HCT116 (cell line): Measurements from ENCODE around the gene CCDC81. TPM values are rescaled to one million over a fixed set of nuclear protein-coding genes. Genes with fewer than 3 reads are reported as not detected.

Experiments used
- ATAC-seq: fragments of 200-7000 bp; cut with Tn5 transposase; 2 replicates; pipeline ENCODE4 v1.9.1; 2020; ENCODE audit warnings: mild to moderate bottlenecking, moderate library complexity
- BruUV-seq: library from RNA; stranded (reverse); fragments of 400-500 nt; replicated peaks from 2 replicates; lab custom pipeline; 2021; lab: Mats Ljungman, UMichigan
- CTCF ChIA-PET: fragments of 300-600 bp; sonication (Branson Sonifier 250); formaldehyde crosslinking; loops from one replicate; lab custom pipeline; 2021; ENCODE audit warnings: antibody characterized with exemption; lab: Charles Lee
- POLR2A ChIA-PET: fragments of 300-600, 350-600 bp; sonication (Branson Sonifier 250); formaldehyde crosslinking; loops from one replicate; lab custom pipeline; 2021; ENCODE audit warnings: antibody characterized with exemption; lab: Charles Lee
- RAD21 ChIA-PET, 2 experiments: fragments of 300-600 bp; sonication (Branson Sonifier 250); formaldehyde crosslinking; loops; one replicate each; lab custom pipeline; 2023; ENCODE audit warnings: low total read pairs in 2 of 2; ENCODE audit not compliant: uncharacterized antibody in 2 of 2, unreplicated experiment in 2 of 2, low non-redundant PET in 1 of 2; lab: Charles Lee
- DNase-seq: peaks from one replicate; pipeline ENCODE4 v3.0.0-alpha.2; 2010; ENCODE audit warnings: low read depth, low spot score
- H2AFZ ChIP-seq: fragments of 200-600 bp; shearing (Covaris generic), sonication (generic); 2 replicates; pipeline ENCODE4 v1.6.1; 2017; ENCODE audit warnings: low read depth, mixed run types, mixed read lengths, antibody characterized with exemption, low read length; ENCODE audit not compliant: poor library complexity, severe bottlenecking
- H3K27ac ChIP-seq: 2 replicates; pipeline ENCODE4 v1.5.1; 2012; ENCODE audit warnings: low read depth, low read length
- H3K27me3 ChIP-seq: fragments of 200-600 bp; sonication (generic); 2 replicates; pipeline ENCODE4 v1.6.1; 2016; ENCODE audit warnings: mixed run types, low read length, mixed read lengths; ENCODE audit not compliant: insufficient read depth
- H3K36me3 ChIP-seq, 2 experiments: fragments of 200-500 bp in 1 of 2; fragments of 200-600 bp in 1 of 2; sonication (Bioruptor generic) in 1 of 2; sonication (generic) in 1 of 2; 2 replicates each; pipeline versions ENCODE4 v1.5.1 to v1.6.1; 2014 to 2016; ENCODE audit warnings: low read length in 2 of 2, inconsistent platforms in 1 of 2, mixed read lengths in 1 of 2, mixed run types in 1 of 2; ENCODE audit not compliant: insufficient read depth in 2 of 2, control insufficient read depth in 1 of 2
- H3K4me1 ChIP-seq, 2 experiments: fragments of 200-600 bp in 1 of 2; sonication (generic) in 1 of 2; 2 replicates each; pipeline versions ENCODE4 v1.5.1 to v1.6.1; 2012 to 2017; ENCODE audit warnings: low read length in 2 of 2, inconsistent platforms in 1 of 2, mild to moderate bottlenecking in 1 of 2, mixed read lengths in 1 of 2, mixed run types in 1 of 2, moderate library complexity in 1 of 2; ENCODE audit not compliant: insufficient read depth in 2 of 2, control insufficient read depth in 1 of 2
- H3K4me2 ChIP-seq: fragments of 200-600 bp; sonication (generic); 2 replicates; pipeline ENCODE4 v1.6.1; 2017; ENCODE audit warnings: mixed run types, low read length, mixed read lengths
- H3K4me3 ChIP-seq, 2 experiments: fragments of 200-600 bp in 1 of 2; sonication (generic) in 1 of 2; replicated peaks in 1 of 2; 2 replicates each; pipeline ENCODE4 v1.5.1; 2011 to 2016; ENCODE audit warnings: low read length in 2 of 2, control low read depth in 1 of 2, low read depth in 1 of 2, mild to moderate bottlenecking in 1 of 2, mixed read lengths in 1 of 2, mixed run types in 1 of 2
- H3K79me2 ChIP-seq: fragments of 200-600 bp; sonication (generic); 2 replicates; pipeline ENCODE4 v1.6.1; 2017; ENCODE audit warnings: mild to moderate bottlenecking, mixed run types, low read length, moderate library complexity, mixed read lengths; ENCODE audit not compliant: insufficient read depth
- H3K9ac ChIP-seq: fragments of 200-600 bp; sonication (generic); 2 replicates; pipeline ENCODE4 v1.6.1; 2016; ENCODE audit warnings: low read length, mixed read lengths
- H3K9me2 ChIP-seq: fragments of 200-600 bp; sonication (generic), shearing (Covaris generic); 2 replicates; pipeline ENCODE4 v1.6.1; 2017; ENCODE audit warnings: mixed run types, mild to moderate bottlenecking, moderate library complexity; ENCODE audit not compliant: insufficient read depth
- H3K9me3 ChIP-seq, 2 experiments: fragments of 200-500 bp in 1 of 2; fragments of 200-600 bp in 1 of 2; sonication (Bioruptor generic) in 1 of 2; sonication (generic) in 1 of 2; 2 replicates each; pipeline ENCODE4 v1.6.1; 2014 to 2017; ENCODE audit warnings: low read length in 2 of 2, mixed read lengths in 2 of 2, inconsistent platforms in 1 of 2, low read depth in 1 of 2, mild to moderate bottlenecking in 1 of 2, mixed run types in 1 of 2, moderate library complexity in 1 of 2; ENCODE audit not compliant: control insufficient read depth in 1 of 2, insufficient read depth in 1 of 2
- H4K20me1 ChIP-seq: fragments of 200-600 bp; sonication (generic), shearing (Covaris generic); 2 replicates; pipeline ENCODE4 v1.6.1; 2017; ENCODE audit warnings: mixed run types, mild to moderate bottlenecking, moderate library complexity; ENCODE audit not compliant: insufficient read depth
- CBX3 ChIP-seq: IDR thresholded peaks from 2 replicates; pipeline ENCODE4 v1.6.1; 2012; ENCODE audit warnings: low read depth
- EGR1 ChIP-seq: IDR thresholded peaks from 2 replicates; pipeline ENCODE4 v1.6.1; 2012; ENCODE audit warnings: low read depth
- ELF1 ChIP-seq: IDR thresholded peaks from 2 replicates; pipeline ENCODE4 v1.6.1; 2012; ENCODE audit warnings: low read depth, borderline replicate concordance
- EZH2 ChIP-seq: fragments of 200-600 bp; sonication (generic); IDR thresholded peaks from 2 replicates; pipeline ENCODE4 v1.6.1; 2017; ENCODE audit warnings: antibody characterized with exemption, mixed run types
- JUND ChIP-seq: IDR thresholded peaks from 2 replicates; pipeline ENCODE4 v1.6.1; 2012
- MAX ChIP-seq: IDR thresholded peaks from 2 replicates; pipeline ENCODE4 v1.6.1; 2012
- SP1 ChIP-seq: IDR thresholded peaks from 2 replicates; pipeline ENCODE4 v1.6.1; 2012; ENCODE audit warnings: low read depth
- TCF7L2 ChIP-seq: IDR thresholded peaks from 2 replicates; pipeline ENCODE4 v1.7.0; 2011; ENCODE audit warnings: borderline replicate concordance, inconsistent platforms; ENCODE audit not compliant: insufficient read depth, insufficient read length; ENCODE audit errors: extremely low read depth
- YY1 ChIP-seq: IDR thresholded peaks from 2 replicates; pipeline ENCODE4 v1.6.1; 2011; ENCODE audit warnings: low read length, low read depth, moderate library complexity, mild to moderate bottlenecking; ENCODE audit not compliant: insufficient replicate concordance; ENCODE audit errors: extremely low read depth
- ZFX ChIP-seq: fragments of 450-650 bp; IDR thresholded peaks from 2 replicates; pipeline ENCODE4 v1.6.1; 2017
- ZNF274 ChIP-seq: fragments of 200-500 bp; sonication (Bioruptor generic); IDR thresholded peaks from 2 replicates; pipeline ENCODE4 v1.6.1; 2014; ENCODE audit warnings: mild to moderate bottlenecking, low read depth, low read length, inconsistent platforms
- intact Hi-C: fragments of 100-400 bp; cut with micrococcal nuclease; formaldehyde crosslinking; loops from 2 replicates; pipeline ENCODE4 v1.10.0; 2022
- total RNA-seq: library from RNA; stranded (reverse); gene quantifications from one replicate; pipeline ENCODE4 v1.2.1, GENCODE V29; 2021; ENCODE audit not compliant: unreplicated experiment
- TF ChIP-seq, protein P1 (sequence below): IDR thresholded peaks from 2 replicates; pipeline ENCODE4 v1.6.1; 2012
- TF ChIP-seq, protein P2 (sequence below): IDR thresholded peaks from 2 replicates; pipeline ENCODE4 v1.6.1; 2012; ENCODE audit warnings: low read depth

Gene CCDC81
- total RNA-seq, 1 experiment from 2014 or later, result 0.69 TPM

DNA sequence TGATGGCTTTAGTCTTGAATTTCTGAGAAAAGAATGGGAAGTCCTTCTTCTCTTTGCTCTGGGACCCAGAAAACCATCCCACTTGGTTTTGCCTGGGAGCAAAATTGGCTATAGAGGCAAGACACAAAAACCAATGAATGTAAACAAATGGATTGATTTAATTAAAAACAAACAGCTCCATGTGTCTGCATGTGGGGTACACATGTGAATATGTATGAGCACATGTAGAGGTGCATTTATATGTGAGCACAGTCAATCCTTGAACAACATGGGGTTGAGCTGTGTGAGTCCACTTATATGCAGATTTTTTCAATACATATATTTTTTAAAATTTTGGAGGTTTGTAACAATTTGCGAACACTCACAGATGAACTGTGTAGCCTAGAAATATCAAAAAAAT, 87.2 kb downstream of the CCDC81 start:
- Histone ChIP-seq H3K27me3 (no peaks in the 10 kb centered on the region), H3K9me2 (no peaks in the 10 kb centered on the region), H3K36me3 (no peaks in the 10 kb centered on the region), H3K4me1 (peaks cover 14 to 15% of the 10 kb centered on the region in 2 experiments), H3K79me2 (no peaks in the 10 kb centered on the region), H3K4me2 (no peak overlapping the region), H3K4me3 (no peak overlapping the region), H3K9me3 (no peaks in the 10 kb centered on the region), H3K27ac (no peak overlapping the region), H2AFZ (no peak overlapping the region), H3K9ac (no peak overlapping the region), H4K20me1 (no peaks in the 10 kb centered on the region)
- intact Hi-C loops, result no loop called here
- no TSS peak for BruUV-seq
- TF ChIP-seq ZFX (no peak), JUND (no peak), SP1 (no peak), ZNF274 (no peak), MAX (no peak), TCF7L2 (no peak), ELF1 (no peak), EGR1 (no peak), YY1 (no peak), EZH2 (no peak), CBX3 (no peak)
- TF ChIP-seq, protein P1, sequence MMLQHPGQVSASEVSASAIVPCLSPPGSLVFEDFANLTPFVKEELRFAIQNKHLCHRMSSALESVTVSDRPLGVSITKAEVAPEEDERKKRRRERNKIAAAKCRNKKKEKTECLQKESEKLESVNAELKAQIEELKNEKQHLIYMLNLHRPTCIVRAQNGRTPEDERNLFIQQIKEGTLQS, result no peak
- TF ChIP-seq, protein P2, sequence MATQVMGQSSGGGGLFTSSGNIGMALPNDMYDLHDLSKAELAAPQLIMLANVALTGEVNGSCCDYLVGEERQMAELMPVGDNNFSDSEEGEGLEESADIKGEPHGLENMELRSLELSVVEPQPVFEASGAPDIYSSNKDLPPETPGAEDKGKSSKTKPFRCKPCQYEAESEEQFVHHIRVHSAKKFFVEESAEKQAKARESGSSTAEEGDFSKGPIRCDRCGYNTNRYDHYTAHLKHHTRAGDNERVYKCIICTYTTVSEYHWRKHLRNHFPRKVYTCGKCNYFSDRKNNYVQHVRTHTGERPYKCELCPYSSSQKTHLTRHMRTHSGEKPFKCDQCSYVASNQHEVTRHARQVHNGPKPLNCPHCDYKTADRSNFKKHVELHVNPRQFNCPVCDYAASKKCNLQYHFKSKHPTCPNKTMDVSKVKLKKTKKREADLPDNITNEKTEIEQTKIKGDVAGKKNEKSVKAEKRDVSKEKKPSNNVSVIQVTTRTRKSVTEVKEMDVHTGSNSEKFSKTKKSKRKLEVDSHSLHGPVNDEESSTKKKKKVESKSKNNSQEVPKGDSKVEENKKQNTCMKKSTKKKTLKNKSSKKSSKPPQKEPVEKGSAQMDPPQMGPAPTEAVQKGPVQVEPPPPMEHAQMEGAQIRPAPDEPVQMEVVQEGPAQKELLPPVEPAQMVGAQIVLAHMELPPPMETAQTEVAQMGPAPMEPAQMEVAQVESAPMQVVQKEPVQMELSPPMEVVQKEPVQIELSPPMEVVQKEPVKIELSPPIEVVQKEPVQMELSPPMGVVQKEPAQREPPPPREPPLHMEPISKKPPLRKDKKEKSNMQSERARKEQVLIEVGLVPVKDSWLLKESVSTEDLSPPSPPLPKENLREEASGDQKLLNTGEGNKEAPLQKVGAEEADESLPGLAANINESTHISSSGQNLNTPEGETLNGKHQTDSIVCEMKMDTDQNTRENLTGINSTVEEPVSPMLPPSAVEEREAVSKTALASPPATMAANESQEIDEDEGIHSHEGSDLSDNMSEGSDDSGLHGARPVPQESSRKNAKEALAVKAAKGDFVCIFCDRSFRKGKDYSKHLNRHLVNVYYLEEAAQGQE, result no peak
- DNase-seq (no peak), ATAC-seq (no peak)
- CTCF ChIA-PET, result interaction anchor here (1.4 kb wide), 1 partner anchor 146 kb away, joined by 3 read pairs; no protein-coding TSS in a partner anchor
- POLR2A ChIA-PET, result no interaction called here
- RAD21 ChIA-PET, result no interaction called here
